ENCODE data around the gene BMPER.

- TF ChIP-seq CTCF (IDR thresholded peaks at IDR 0.05): no peak
- no peak for TF ChIP-seq POLR2AphosphoS5 (IDR thresholded peaks at IDR 0.05; ENCODE audit: insufficient read depth in 1 of 2, low read depth in 1 of 2)
Measured at GRCh38 chr7:34043461-34044305, 138.3 kb downstream of the BMPER start.

Data from vagina (tissue), 2 donors.